SW 1271 (cell line): ENCODE results near the gene DAPK2.

Experiments used
- DNase-seq, 2 experiments: peaks; one replicate each; lab custom pipeline; 2025; lab: John Stamatoyannopoulos, UW

DAPK2 gene

GRCh38 chr15:63996794-63997357, 49.4 kb downstream of the DAPK2 start:
- no peak for DNase-seq

- no peak for DNase-seq
Measured at GRCh38 chr15:63995789-63996188, 50.5 kb downstream of the DAPK2 start.

GRCh38 chr15:63994073-63994600, 52.1 kb downstream of the DAPK2 start:
- DNase-seq = no peak

- DNase-seq = no peak
Measured at GRCh38 chr15:63992300-63992699, 54.0 kb downstream of the DAPK2 start.

GRCh38 chr15:63991706-63992105, 54.6 kb downstream of the DAPK2 start:
- no peak for DNase-seq

- no peak for DNase-seq
Measured at GRCh38 chr15:63990454-63990853, 55.8 kb downstream of the DAPK2 start.

GRCh38 chr15:63987796-63988378, 58.4 kb downstream of the DAPK2 start:
- DNase-seq = no peak

- DNase-seq = no peak
Measured at GRCh38 chr15:63986751-63987341, 59.4 kb downstream of the DAPK2 start.

GRCh38 chr15:63986185-63986680, 60.1 kb downstream of the DAPK2 start:
- DNase-seq = no peak

- DNase-seq = no peak
Measured at GRCh38 chr15:63985221-63986184, 60.8 kb downstream of the DAPK2 start.

GRCh38 chr15:63984331-63984730, 62.0 kb downstream of the DAPK2 start:
- no peak for DNase-seq

- no peak for DNase-seq
Measured at GRCh38 chr15:63983061-63983711, 63.1 kb downstream of the DAPK2 start.

GRCh38 chr15:63982381-63982854, 63.9 kb downstream of the DAPK2 start:
- DNase-seq = no peak

- no peak for DNase-seq
Measured at GRCh38 chr15:63981596-63982320, 64.5 kb downstream of the DAPK2 start.

- no peak for DNase-seq
Measured at GRCh38 chr15:63979262-63979793, 67.0 kb downstream of the DAPK2 start.

- DNase-seq = no peak
Measured at GRCh38 chr15:63978511-63979261, 67.6 kb downstream of the DAPK2 start.

GRCh38 chr15:63977119-63977518, 69.2 kb downstream of the DAPK2 start:
- no peak for DNase-seq

GRCh38 chr15:63974021-63974420, 72.3 kb downstream of the DAPK2 start:
- no peak for DNase-seq

- DNase-seq = no peak
Measured at GRCh38 chr15:63973212-63974009, 72.9 kb downstream of the DAPK2 start.
